AG04449 (cell line): ENCODE results near the gene STX16.

ENCODE experiments used
- CTCF ChIA-PET: fragments of 350-600 bp; formaldehyde crosslinking; extraction: SDS; loops from one replicate; lab custom pipeline; 2021; ENCODE audit warnings: antibody characterized with exemption; lab: Yijun Ruan, JAX
- POLR2A ChIA-PET: fragments of 400-600, 350-600 bp; formaldehyde crosslinking; extraction: SDS; loops from one replicate; lab custom pipeline; 2020; ENCODE audit warnings: antibody characterized with exemption, inconsistent platforms; lab: Yijun Ruan, JAX
- DNase-seq: peaks from one replicate; pipeline ENCODE4 v3.0.0-alpha.2; 2010; ENCODE audit warnings: low read depth, low spot score
- H3K4me3 ChIP-seq: 2 replicates; pipeline ENCODE4 v1.5.1; 2011; ENCODE audit warnings: low read depth, mild to moderate bottlenecking, control low read depth, low read length
- TF ChIP-seq, protein P1 (sequence below): IDR thresholded peaks from one replicate; pipeline ENCODE4 v1.5.1; 2011; ENCODE audit warnings: mild to moderate bottlenecking, moderate library complexity, low read length, control low read depth, inconsistent platforms; ENCODE audit not compliant: insufficient read depth; ENCODE audit errors: missing control alignments

STX16 gene

DNA sequence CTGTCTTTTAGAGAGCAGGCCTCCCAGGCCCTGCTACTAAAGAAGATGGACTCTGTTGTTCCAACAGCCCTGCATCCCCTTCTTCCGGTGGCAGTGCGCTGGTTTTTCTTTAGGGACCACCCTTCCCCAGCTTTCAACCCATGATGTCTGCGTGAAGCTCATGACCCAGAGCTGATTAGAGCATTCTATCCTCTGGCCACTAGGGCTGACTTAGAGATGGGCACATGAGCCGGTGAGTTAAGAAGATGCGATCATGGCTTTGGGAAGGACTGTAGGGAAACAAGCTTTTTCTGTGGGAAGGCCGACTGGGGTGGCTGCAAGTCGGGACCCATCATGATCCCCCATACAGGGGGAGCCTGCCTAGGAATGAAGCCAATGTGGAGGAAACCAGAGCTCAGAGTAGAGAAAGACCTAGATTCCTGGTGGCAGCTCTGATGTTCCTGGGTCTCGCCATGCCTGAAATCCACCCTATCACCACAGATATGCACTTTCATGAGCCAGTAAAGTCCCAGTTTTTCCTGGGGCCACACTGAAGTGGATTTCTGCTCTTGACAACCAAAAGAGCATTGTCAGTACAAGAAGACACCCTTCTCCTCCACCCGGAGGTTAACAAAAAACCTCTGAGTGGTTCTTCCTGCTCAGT, 29.1 kb upstream of the STX16 start:
- H3K4me3 ChIP-seq, result no peak overlapping the region
- CTCF ChIA-PET, result interaction anchor here (0.5 to 2.0 kb wide), 4 partner anchors 9 to 175 kb away, joined by 3 to 6 read pairs (median 4); no protein-coding TSS in a partner anchor
- TF ChIP-seq, protein P1, sequence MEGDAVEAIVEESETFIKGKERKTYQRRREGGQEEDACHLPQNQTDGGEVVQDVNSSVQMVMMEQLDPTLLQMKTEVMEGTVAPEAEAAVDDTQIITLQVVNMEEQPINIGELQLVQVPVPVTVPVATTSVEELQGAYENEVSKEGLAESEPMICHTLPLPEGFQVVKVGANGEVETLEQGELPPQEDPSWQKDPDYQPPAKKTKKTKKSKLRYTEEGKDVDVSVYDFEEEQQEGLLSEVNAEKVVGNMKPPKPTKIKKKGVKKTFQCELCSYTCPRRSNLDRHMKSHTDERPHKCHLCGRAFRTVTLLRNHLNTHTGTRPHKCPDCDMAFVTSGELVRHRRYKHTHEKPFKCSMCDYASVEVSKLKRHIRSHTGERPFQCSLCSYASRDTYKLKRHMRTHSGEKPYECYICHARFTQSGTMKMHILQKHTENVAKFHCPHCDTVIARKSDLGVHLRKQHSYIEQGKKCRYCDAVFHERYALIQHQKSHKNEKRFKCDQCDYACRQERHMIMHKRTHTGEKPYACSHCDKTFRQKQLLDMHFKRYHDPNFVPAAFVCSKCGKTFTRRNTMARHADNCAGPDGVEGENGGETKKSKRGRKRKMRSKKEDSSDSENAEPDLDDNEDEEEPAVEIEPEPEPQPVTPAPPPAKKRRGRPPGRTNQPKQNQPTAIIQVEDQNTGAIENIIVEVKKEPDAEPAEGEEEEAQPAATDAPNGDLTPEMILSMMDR, result peak; percentile 7
- POLR2A ChIA-PET, result interaction anchor here (0.7 kb wide), 1 partner anchor 17 kb away, joined by 3 read pairs; no protein-coding TSS in a partner anchor
- no peak for DNase-seq

DNA sequence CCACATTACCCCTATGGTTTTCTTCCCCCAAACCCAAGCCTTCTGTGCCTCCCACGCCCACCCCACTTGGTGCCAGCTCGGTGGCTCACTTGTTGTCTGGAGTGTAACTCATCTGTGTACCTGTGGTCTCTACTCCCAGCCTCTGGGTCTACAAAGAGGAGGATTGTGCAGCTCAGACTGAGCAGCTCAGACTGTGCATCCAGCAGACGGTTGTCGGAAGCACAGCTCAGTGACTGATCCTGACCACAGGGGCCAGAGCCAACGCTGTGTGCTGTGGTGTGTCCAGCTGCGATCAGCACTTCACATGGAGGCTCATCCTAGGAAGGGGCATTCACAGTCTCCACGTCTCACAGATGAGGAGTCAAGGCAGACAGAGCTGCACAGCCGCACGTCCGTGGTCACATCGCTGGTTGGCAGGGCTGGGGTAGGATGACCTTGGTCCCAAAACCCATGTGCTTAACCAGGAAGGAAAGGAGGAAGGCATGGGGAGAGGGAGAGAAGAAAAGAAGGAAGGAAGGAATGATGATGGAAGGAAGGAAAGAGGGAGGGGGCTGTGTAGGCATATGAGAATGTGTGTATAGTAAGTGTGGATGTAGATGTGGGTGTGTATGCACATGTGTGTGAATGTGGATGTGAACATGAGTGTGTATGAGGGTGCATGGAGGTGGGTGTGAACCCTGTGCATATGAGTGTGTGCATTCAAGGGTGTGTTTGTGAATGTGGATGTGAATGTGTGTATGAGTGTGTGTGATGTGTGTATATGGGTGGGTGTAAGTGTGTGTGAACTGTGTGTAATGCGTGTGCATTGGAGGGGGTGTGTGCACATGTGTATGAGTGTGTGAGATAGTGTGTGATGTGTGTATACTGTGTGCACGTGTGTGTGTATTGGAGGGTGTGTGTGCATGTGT, 28.2 kb upstream of the STX16 start:
- no peak for DNase-seq
- TF ChIP-seq, protein P1, result no peak
- ChIA-PET CTCF (interaction anchor here (0.9 to 2.0 kb wide), 2 partner anchors 8 to 176 kb away, joined by 3 to 6 read pairs; no protein-coding TSS in a partner anchor), POLR2A (no interaction called here)
- no peak overlapping the region for H3K4me3 ChIP-seq

DNA sequence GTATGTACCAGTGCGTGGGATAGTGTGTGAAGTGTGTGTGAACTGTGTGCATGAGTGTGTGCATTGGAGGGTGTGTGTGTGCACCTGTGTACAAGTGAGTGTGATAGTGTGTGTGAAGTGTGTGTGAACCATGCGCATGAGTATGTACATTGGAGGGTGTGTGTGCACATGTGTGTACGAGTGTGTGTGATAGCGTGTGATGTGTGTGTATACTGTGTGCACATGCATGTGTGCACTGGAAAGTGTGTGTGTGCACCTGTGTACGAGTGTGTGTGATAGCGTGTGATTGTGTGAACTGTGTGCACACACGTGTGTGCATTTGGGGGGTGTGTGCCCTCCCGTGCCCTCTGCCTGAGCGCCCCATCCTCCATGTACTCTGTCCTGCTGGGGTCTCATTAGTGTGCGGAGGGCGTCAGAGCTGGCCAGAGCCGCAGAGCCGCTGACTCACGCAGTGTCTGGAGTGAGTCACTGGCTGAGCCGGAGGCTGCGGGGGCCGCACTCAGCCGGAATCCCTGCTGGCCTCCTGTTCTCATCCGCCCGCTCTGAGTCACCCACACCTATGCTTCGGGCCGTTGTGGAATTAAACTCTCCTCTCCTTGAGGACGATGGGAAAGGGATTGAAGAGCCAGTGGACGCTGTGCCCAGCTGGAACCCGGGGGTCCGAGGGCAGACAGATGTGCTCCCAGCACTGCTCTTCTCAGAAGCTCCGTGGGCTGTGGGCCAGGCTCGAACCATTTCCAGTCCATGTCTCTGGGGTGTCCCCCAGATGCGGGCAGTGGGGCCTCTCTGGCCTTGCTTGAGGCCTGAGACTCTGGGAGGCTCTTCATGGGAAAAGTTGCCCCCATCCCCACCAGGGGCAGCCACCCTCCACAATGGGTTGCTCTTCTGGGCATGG, 27.3 kb upstream of the STX16 start:
- ChIA-PET CTCF (interaction anchor here (1.2 to 1.6 kb wide), 3 partner anchors 13 to 20 kb away, joined by 3 to 4 read pairs (median 3); no protein-coding TSS in a partner anchor), POLR2A (interaction anchor here (1.2 to 1.4 kb wide), 2 partner anchors 51 to 73 kb away, joined by 3 to 4 read pairs; no protein-coding TSS in a partner anchor)
- DNase-seq, result peak; percentile 79
- TF ChIP-seq, protein P1, result no peak
- no peak overlapping the region for H3K4me3 ChIP-seq

GRCh38 chr20:58624687-58625086, 26.4 kb upstream of the STX16 start:
- no peak overlapping the region for H3K4me3 ChIP-seq
- CTCF ChIA-PET, result interaction anchor here (1.2 to 1.6 kb wide), 3 partner anchors 12 to 20 kb away, joined by 3 to 4 read pairs (median 3); no protein-coding TSS in a partner anchor
- DNase-seq, result no peak
- TF ChIP-seq, protein P1, result no peak
- POLR2A ChIA-PET, result interaction anchor here (1.2 to 1.4 kb wide), 2 partner anchors 52 to 74 kb away, joined by 3 to 4 read pairs; no protein-coding TSS in a partner anchor

GRCh38 chr20:58625585-58625984, 25.5 kb upstream of the STX16 start:
- no peak for DNase-seq
- no peak overlapping the region for H3K4me3 ChIP-seq
- POLR2A ChIA-PET, result interaction anchor here (1.1 kb wide), 1 partner anchor 27 kb away, joined by 3 read pairs; no protein-coding TSS in a partner anchor
- TF ChIP-seq, protein P1, result no peak
- CTCF ChIA-PET, result interaction anchor here (0.8 to 1.4 kb wide), 3 partner anchors 9 to 145 kb away, joined by 3 read pairs; no protein-coding TSS in a partner anchor
